ENCODE data around the gene MRPL53.
A peak's percentile ranks its signal among the peaks of the same experiment; 100 is the strongest.

Gene MRPL53

GRCh38 chr2:74472086-74472944 lies at the start of gene MRPL53:
MRPL53 (minus strand) TSS chr2:74472680; CDS start chr2:74472660, 20 bp downstream.
- DNase-seq = peak; percentile 93

GRCh38 chr2:74516650-74517049 lies 44.2 kb upstream of the MRPL53 start:
- no peak for DNase-seq

- DNase-seq = peak; percentile 41
Observed at GRCh38 chr2:74515981-74516633, 43.6 kb upstream of the MRPL53 start.

- DNase-seq = no peak
Observed at GRCh38 chr2:74515271-74515980, 42.9 kb upstream of the MRPL53 start.

GRCh38 chr2:74514368-74515270 lies 42.1 kb upstream of the MRPL53 start, which contains the start of gene TLX2:
TLX2 (plus strand) TSS chr2:74514450; CDS start chr2:74514807, 357 bp downstream.
- DNase-seq = no peak

- DNase-seq = peak; percentile 18
Observed at GRCh38 chr2:74513605-74514367, 41.3 kb upstream of the MRPL53 start.

GRCh38 chr2:74512744-74513604 lies 40.5 kb upstream of the MRPL53 start:
- DNase-seq = no peak

GRCh38 chr2:74511104-74511989 lies 38.9 kb upstream of the MRPL53 start:
- DNase-seq = no peak

GRCh38 chr2:74510272-74510671 lies 37.8 kb upstream of the MRPL53 start:
- DNase-seq = no peak

- no peak for DNase-seq
Observed at GRCh38 chr2:74507926-74508520, 35.5 kb upstream of the MRPL53 start.

- DNase-seq = peak; percentile 96
Observed at GRCh38 chr2:74507145-74507925, 34.9 kb upstream of the MRPL53 start, which contains the start of gene PCGF1. PCGF1 (minus strand) TSS chr2:74507695; CDS start chr2:74507668, 27 bp downstream.

- DNase-seq = no peak
Observed at GRCh38 chr2:74505448-74506246, 33.2 kb upstream of the MRPL53 start.

GRCh38 chr2:74504591-74504990 lies 32.1 kb upstream of the MRPL53 start:
- no peak for DNase-seq

- no peak for DNase-seq
Observed at GRCh38 chr2:74503506-74504475, 31.3 kb upstream of the MRPL53 start.

GRCh38 chr2:74502720-74503505 lies 30.4 kb upstream of the MRPL53 start:
- no peak for DNase-seq
